K562 (cell line): ENCODE data around the gene TCF23. TPM values are rescaled to one million over a fixed set of nuclear protein-coding genes. Genes with fewer than 3 reads are reported as not detected.

ENCODE experiments used
- ATAC-seq: fragments of 200-7000 bp; cut with Tn5 transposase; 3 replicates; pipeline ENCODE4 v1.9.1; 2020; ENCODE audit warnings: moderate library complexity
- BruUV-seq: library from RNA; stranded (reverse); fragments of 400-500 nt; replicated peaks from 2 replicates; lab custom pipeline; 2021; lab: Mats Ljungman, UMichigan
- CTCF ChIA-PET: fragments of 300-600 bp; formaldehyde crosslinking; extraction: SDS; loops from one replicate; lab custom pipeline; 2021; ENCODE audit warnings: low intra/inter-chr PET ratio; lab: Yijun Ruan, JAX
- POLR2A ChIA-PET: fragments of 300-600, 350-650 bp; sonication (Branson Sonifier 250); formaldehyde crosslinking; extraction: SDS; loops from one replicate; lab custom pipeline; 2021; ENCODE audit warnings: antibody characterized with exemption, inconsistent platforms; lab: Yijun Ruan, JAX
- DNase-seq, 4 experiments: peaks; one replicate each; pipeline versions ENCODE4 v3.0.0 to v3.0.0-alpha.2; 2011 to 2018; ENCODE audit warnings: low spot score in 3 of 4, mixed read lengths in 3 of 4; ENCODE audit errors: extremely low read depth in 1 of 4
- FAIRE-seq: peaks from 2 replicates; lab custom pipeline; 2011; peaks lifted over from hg19 to GRCh38; lab: Jason Lieb, UNC
- H2AFZ ChIP-seq: 2 replicates; pipeline ENCODE4 v1.6.0; 2011; ENCODE audit warnings: low read depth, low read length, control low read depth, inconsistent platforms
- H3K27ac ChIP-seq: fragments of 200-600 bp; 3 replicates; pipeline ENCODE4 v1.8.0; 2011; ENCODE audit warnings: low read depth, mild to moderate bottlenecking, control low read depth, inconsistent platforms, low read length, moderate library complexity, mixed read lengths; ENCODE audit errors: extremely low read depth
- H3K27me3 ChIP-seq, 2 experiments: fragments of 300-600 bp in 1 of 2; 2 replicates in 1 of 2; 3 replicates in 1 of 2; pipeline versions ENCODE4 v1.6.0 to v1.8.0; 2011; ENCODE audit warnings: inconsistent platforms in 2 of 2, low read length in 2 of 2, mild to moderate bottlenecking in 1 of 2, mixed read lengths in 1 of 2, moderate library complexity in 1 of 2; ENCODE audit not compliant: control insufficient read depth in 2 of 2, insufficient read depth in 2 of 2
- H3K36me3 ChIP-seq: fragments of 300-600 bp; 3 replicates; pipeline ENCODE4 v1.8.0; 2011; ENCODE audit warnings: mild to moderate bottlenecking, low read length, inconsistent platforms; ENCODE audit not compliant: control insufficient read depth, insufficient read depth
- H3K4me1 ChIP-seq, 2 experiments: fragments of 200-600 bp in 1 of 2; replicated peaks in 1 of 2; 2 replicates in 1 of 2; 3 replicates in 1 of 2; pipeline versions ENCODE4 v1.5.1 to v1.8.0; 2011; ENCODE audit warnings: inconsistent platforms in 2 of 2, low read length in 2 of 2, mild to moderate bottlenecking in 1 of 2, mixed read lengths in 1 of 2, moderate library complexity in 1 of 2; ENCODE audit not compliant: control insufficient read depth in 2 of 2, insufficient read depth in 2 of 2
- H3K4me2 ChIP-seq: 2 replicates; pipeline ENCODE4 v1.6.1; 2011; ENCODE audit warnings: low read length, control low read depth, inconsistent platforms, mixed read lengths; ENCODE audit not compliant: insufficient read depth
- H3K4me3 ChIP-seq: fragments of 200-600 bp; sonication (generic), shearing (Covaris generic); 2 replicates; pipeline ENCODE4 v1.5.1; 2016; ENCODE audit warnings: control low read depth, inconsistent platforms
- H3K79me2 ChIP-seq: fragments of 200-600 bp; 3 replicates; pipeline ENCODE4 v1.8.0; 2011; ENCODE audit warnings: low read length, inconsistent platforms; ENCODE audit not compliant: control insufficient read depth, insufficient read depth
- H3K9ac ChIP-seq, 2 experiments: 2 replicates each; pipeline versions ENCODE4 v1.6.0 to v1.6.1; 2011; ENCODE audit warnings: low read depth in 2 of 2, low read length in 2 of 2, control low read depth in 1 of 2, inconsistent platforms in 1 of 2, mild to moderate bottlenecking in 1 of 2, mixed read lengths in 1 of 2; ENCODE audit not compliant: insufficient read depth in 1 of 2
- H3K9me1 ChIP-seq: one replicate; pipeline ENCODE4 v1.6.0; 2011; ENCODE audit warnings: inconsistent platforms, mild to moderate bottlenecking, low read length, moderate library complexity; ENCODE audit not compliant: control insufficient read depth, insufficient read depth
- H3K9me3 ChIP-seq: replicated peaks from 2 replicates; pipeline ENCODE4 v1.5.1; 2011; ENCODE audit warnings: low read depth, low read length, inconsistent platforms; ENCODE audit not compliant: control insufficient read depth, insufficient read depth
- H4K20me1 ChIP-seq: replicated peaks from 2 replicates; pipeline ENCODE4 v1.6.1; 2011; ENCODE audit warnings: low read length, inconsistent platforms, mixed read lengths; ENCODE audit not compliant: control insufficient read depth, insufficient read depth
- ATF4 ChIP-seq: fragments of 450-650 bp; formaldehyde crosslinking; IDR thresholded peaks from 2 replicates; pipeline ENCODE4 v1.4.0; 2022; ENCODE audit warnings: mild to moderate bottlenecking, moderate library complexity
- CBFA2T3 ChIP-seq: fragments of 450-650 bp; IDR thresholded peaks from 2 replicates; pipeline ENCODE4 v1.6.1; 2017
- CHCHD3 ChIP-seq: fragments of 250-450 bp; sonication (Bioruptor Pico); IDR thresholded peaks from 2 replicates; pipeline ENCODE4 v2.1.2; 2022; ENCODE audit warnings: mild to moderate bottlenecking
- ILK ChIP-seq: fragments of 450-650 bp; IDR thresholded peaks from 2 replicates; pipeline ENCODE4 v1.6.1; 2016; ENCODE audit warnings: missing genetic modification characterization, low read depth, mild to moderate bottlenecking, missing compliant biosample characterization, moderate library complexity, borderline replicate concordance
- MEIS2 ChIP-seq: fragments of 450-650 bp; IDR thresholded peaks from 2 replicates; pipeline ENCODE4 v1.6.1; 2014; ENCODE audit warnings: mild to moderate bottlenecking; ENCODE audit not compliant: partially characterized antibody
- MTA2 ChIP-seq: fragments of 450-650 bp; IDR thresholded peaks from 2 replicates; pipeline ENCODE4 v1.6.1; 2016; ENCODE audit warnings: low read depth
- MTF1 ChIP-seq: fragments of 250-450 bp; sonication (Bioruptor Pico); IDR thresholded peaks from 2 replicates; pipeline ENCODE4 v1.9.0; 2021; ENCODE audit warnings: moderate library complexity, mild to moderate bottlenecking, inconsistent platforms, borderline replicate concordance
- REST ChIP-seq, 2 experiments: fragments of 450-650 bp; formaldehyde crosslinking in 1 of 2; IDR thresholded peaks; 2 replicates each; pipeline versions ENCODE4 v1.4.0 to v1.6.1; 2014 to 2020; ENCODE audit warnings: mild to moderate bottlenecking in 2 of 2, borderline replicate concordance in 1 of 2, low read depth in 1 of 2
- TAL1 ChIP-seq: fragments of 450-650 bp; IDR thresholded peaks from 2 replicates; pipeline ENCODE4 v1.6.1; 2016; ENCODE audit warnings: mild to moderate bottlenecking
- WGBS: fragments of 100-300 bp; shearing (Covaris generic); methylation state at CpG from one replicate; pipeline ENCODE4 v1.1.6; 2016; ENCODE audit warnings: low coverage, mixed read lengths; ENCODE audit not compliant: insufficient coverage; ENCODE audit errors: missing lambda C conversion rate; 5-methylcytosine and 5-hydroxymethylcytosine counted together
- in situ Hi-C: fragments of 300-500 bp; cut with MboI; formaldehyde crosslinking; loops from 4 replicates; pipeline ENCODE4 v1.15.0; 2018; ENCODE audit warnings: inconsistent platforms, mixed read lengths
- intact Hi-C: fragments of 100-400 bp; cut with micrococcal nuclease; formaldehyde crosslinking; loops from 2 replicates; pipeline ENCODE4 v1.14.2; 2022
- polyA plus RNA-seq, 8 experiments: library from polyadenylated mRNA; depleted of rRNA in 4 of 8; stranded (reverse) in 5 of 8; unstranded in 3 of 8; fragments of >200 nt; fragmentation: Nextera tagmentation in 2 of 8; fragmentation: Illumina TruSeq in 1 of 8; extraction: Ambion mirVana in 2 of 8; extraction: Trizol in 1 of 8; gene quantifications; 2 replicates each; pipeline versions ENCODE4 v1.2.1 to v1.2.3, GENCODE V29; 2011 to 2014; ENCODE audit warnings: inconsistent platforms in 1 of 8, missing spikeins in 1 of 8
- total RNA-seq, 7 experiments: library from RNA; depleted of rRNA in 6 of 7; stranded (reverse); fragments of >200 nt in 6 of 7; fragmentation: Illumina TruSeq in 2 of 7; extraction: Trizol in 2 of 7; gene quantifications; 2 replicates each; pipeline versions ENCODE4 v1.2.1 to v1.2.3, GENCODE V29; 2011 to 2021; ENCODE audit warnings: low replicate concordance in 1 of 7

TCF23 gene
- total and polyA plus RNA-seq, 9 of the 15 experiments (the other 6 are each of a cell fraction or from before 2014, with no cell fraction given): 0.07 TPM; not detected in 8

GRCh38 chr2:27105981-27106380 lies 42.8 kb upstream of the TCF23 start:
- intact Hi-C loops: no loop called here

GRCh38 chr2:27108221-27108620 lies 40.6 kb upstream of the TCF23 start:
- POLR2A ChIA-PET: no interaction called here
- intact Hi-C loops: no loop called here
- peak; percentile 34 for TF ChIP-seq TAL1
- TF ChIP-seq REST (IDR thresholded peaks at IDR 0.05; ENCODE audit: borderline replicate concordance): peak; percentile 21; the same call in 1 of the 2 replicates
- TF ChIP-seq REST (CRISPR knock-in tag; IDR thresholded peaks at IDR 0.05; ENCODE audit: low read depth): no peak
- TF ChIP-seq CBFA2T3: peak; percentile 19; the same call in 1 of the 2 replicates
- no peak for TF ChIP-seq CHCHD3 (CRISPR knock-in tag)
- TF ChIP-seq ATF4: no peak
- TF ChIP-seq MEIS2: no peak

More at GRCh38 chr2:27105981-27106380, 42.8 kb upstream of the TCF23 start:
- WGBS: 9% methylated on average over 3 of the region's 3 CpGs
- CTCF ChIA-PET: no interaction called here
- BruUV-seq: no TSS peak
- no peak overlapping the region for H2AFZ ChIP-seq
- FAIRE-seq: no peak
- no peak overlapping the region for H3K9ac ChIP-seq
- peaks cover 0 to 7% of the 10 kb centered on the region in 2 experiments; a peak in 2 of 5 replicates for H3K4me1 ChIP-seq
- no peak for ATAC-seq
- H4K20me1 ChIP-seq: no peaks in the 10 kb centered on the region
- no peaks in the 10 kb centered on the region for H3K9me1 ChIP-seq
- TF ChIP-seq MTA2 (no peak), ILK (tag) (no peak), MTF1 (CRISPR knock-in tag) (no peak)
- no peak overlapping the region for H3K4me2 ChIP-seq
- no peak overlapping the region for H3K27ac ChIP-seq
- H3K9me3 ChIP-seq: no peaks in the 10 kb centered on the region
- H3K36me3 ChIP-seq: no peaks in the 10 kb centered on the region
- no peaks in the 10 kb centered on the region for H3K27me3 ChIP-seq
- no peak overlapping the region for H3K4me3 ChIP-seq
- POLR2A ChIA-PET: interaction anchor here (0.6 to 1.3 kb wide), 4 partner anchors 10 to 127 kb away, joined by 3 to 4 read pairs (median 4); partner anchors contain the start of gene ABHD1
- H3K79me2 ChIP-seq: no peaks in the 10 kb centered on the region
- no peak for DNase-seq
- in situ Hi-C loops: no loop called here

More at GRCh38 chr2:27108221-27108620, 40.6 kb upstream of the TCF23 start:
- no peak for DNase-seq
- Histone ChIP-seq H3K27me3 (no peaks in the 10 kb centered on the region), H3K4me1 (no peaks in the 10 kb centered on the region; a peak in 1 of 5 replicates), H3K9me3 (no peaks in the 10 kb centered on the region), H3K4me3 (no peak overlapping the region), H3K79me2 (no peaks in the 10 kb centered on the region), H4K20me1 (no peaks in the 10 kb centered on the region), H3K9me1 (no peaks in the 10 kb centered on the region), H3K4me2 (no peak overlapping the region), H3K27ac (no peak overlapping the region), H3K9ac (no peak overlapping the region), H3K36me3 (no peaks in the 10 kb centered on the region), H2AFZ (no peak overlapping the region)
- 33% methylated on average over 2 of the region's 2 CpGs for WGBS
- in situ Hi-C loops: no loop called here
- no peak for ATAC-seq
- CTCF ChIA-PET: no interaction called here
- no peak for FAIRE-seq
- BruUV-seq: no TSS peak
